Liver (tissue), 3 donors: ENCODE data around the gene PPARD.

Source experiments
- CTCF ChIP-seq: fragments of 150-350 bp; IDR thresholded peaks from 2 replicates; pipeline ENCODE4 v1.5.1; 2017; ENCODE audit warnings: improper control_type of control experiment, low read depth, low read length; ENCODE audit not compliant: missing input control
- FOXA1 ChIP-seq: IDR thresholded peaks from 2 replicates; pipeline ENCODE4 v1.6.1; 2016; ENCODE audit warnings: antibody characterized with exemption
- MAX ChIP-seq: IDR thresholded peaks from 2 replicates; pipeline ENCODE4 v1.6.1; 2016; ENCODE audit warnings: antibody characterized with exemption
- RAD21 ChIP-seq, 2 donors: IDR thresholded peaks; 2 replicates each; pipeline ENCODE4 v1.6.1; 2016; ENCODE audit warnings: antibody characterized with exemption in 2 of 2, mild to moderate bottlenecking in 2 of 2
- REST ChIP-seq: IDR thresholded peaks from 2 replicates; pipeline ENCODE4 v1.6.1; 2016; ENCODE audit warnings: antibody characterized with exemption, mild to moderate bottlenecking
- SP1 ChIP-seq: IDR thresholded peaks from 2 replicates; pipeline ENCODE4 v1.6.1; 2018; ENCODE audit warnings: antibody characterized with exemption, mild to moderate bottlenecking
- YY1 ChIP-seq: IDR thresholded peaks from 2 replicates; pipeline ENCODE4 v1.6.1; 2016; ENCODE audit warnings: antibody characterized with exemption, mild to moderate bottlenecking
- ZBTB33 ChIP-seq: IDR thresholded peaks from 2 replicates; pipeline ENCODE4 v1.6.1; 2016; ENCODE audit warnings: antibody characterized with exemption
- donor health status: healthy.
- donor health status: healthy.

- TF ChIP-seq CTCF, result no peak
- peak; percentile 12 for TF ChIP-seq SP1
- no peak for TF ChIP-seq ZBTB33
- TF ChIP-seq FOXA1, result no peak
- TF ChIP-seq YY1, result no peak
- TF ChIP-seq MAX, result no peak
- TF ChIP-seq RAD21 (IDR thresholded peaks at IDR 0.05), result no peak
- TF ChIP-seq REST, result no peak
Measured at GRCh38 chr6:35463292-35463691, 120.9 kb downstream of the PPARD start.
